Measurements from ENCODE around the gene CRIM1. TPM values are rescaled to one million over a fixed set of nuclear protein-coding genes. Genes with fewer than 3 reads are reported as not detected.
"Not testable (repeated sequence)": the region's sequence is repeated elsewhere in the genome, so short reads cannot be mapped to it uniquely, and the experiment has no call there.

The CRIM1 gene
- 25.8 and 33.8 TPM in 2 replicates for total RNA-seq
- long read RNA-seq, partial matches to known transcripts: 0 of 5 reads
- long read RNA-seq, other reads (novel, unspliced or antisense): 5 of 5 reads

- peaks cover 31% of the 10 kb centered on the region for H3K4me1 Mint-ChIP-seq (ENCODE audit: low read depth)
- no peak for TF ChIP-seq CTCF (IDR thresholded peaks at IDR 0.05; ENCODE audit: unreplicated experiment)
- H3K27me3 Mint-ChIP-seq: peaks cover 18% of the 10 kb centered on the region
- H3K9me3 Mint-ChIP-seq (ENCODE audit: low read depth): no peaks in the 10 kb centered on the region
- peak within 1 kb of the TSS; percentile 26 for H3K27ac Mint-ChIP-seq
- no peaks in the 10 kb centered on the region for H3K36me3 Mint-ChIP-seq (ENCODE audit: insufficient read depth)
- H3K4me3 Mint-ChIP-seq (ENCODE audit: low read depth): peak within 1 kb of the TSS; percentile 88
- peak; percentile 75 for DNase-seq (ENCODE audit: low spot score, unreplicated experiment)
Observed at GRCh38 chr2:36355151-36355889, at the start of gene CRIM1. TSS of gene CRIM1 (plus strand) at chr2:36355778. CDS start at chr2:36356293, 515 bp downstream.

- TF ChIP-seq CTCF (IDR thresholded peaks at IDR 0.05; ENCODE audit: unreplicated experiment): no peak
- H3K4me3 Mint-ChIP-seq (ENCODE audit: low read depth): no peak overlapping the region
- H3K36me3 Mint-ChIP-seq (ENCODE audit: insufficient read depth): no peaks in the 10 kb centered on the region
- H3K27me3 Mint-ChIP-seq: no peaks in the 10 kb centered on the region
- no peaks in the 10 kb centered on the region for H3K4me1 Mint-ChIP-seq (ENCODE audit: low read depth)
- H3K27ac Mint-ChIP-seq: no peak overlapping the region
- H3K9me3 Mint-ChIP-seq (ENCODE audit: low read depth): peaks cover 6% of the 10 kb centered on the region
- DNase-seq (ENCODE audit: low spot score, unreplicated experiment): no peak
Observed at GRCh38 chr2:36307441-36307840, 48.1 kb upstream of the CRIM1 start.

GRCh38 chr2:36310444-36310843 is 45.1 kb upstream of the CRIM1 start:
- not testable (repeated sequence) for H3K27me3 Mint-ChIP-seq

GRCh38 chr2:36318547-36318946 is 37.0 kb upstream of the CRIM1 start:
- H3K27me3 Mint-ChIP-seq: no peaks in the 10 kb centered on the region
- no peak for DNase-seq (ENCODE audit: low spot score, unreplicated experiment)
- H3K4me1 Mint-ChIP-seq (ENCODE audit: low read depth): no peaks in the 10 kb centered on the region
- no peak for TF ChIP-seq CTCF (IDR thresholded peaks at IDR 0.05; ENCODE audit: unreplicated experiment)
- H3K36me3 Mint-ChIP-seq (ENCODE audit: insufficient read depth): peaks cover 4% of the 10 kb centered on the region
- H3K4me3 Mint-ChIP-seq (ENCODE audit: low read depth): no peak overlapping the region
- H3K27ac Mint-ChIP-seq: no peak overlapping the region
- peaks cover 10% of the 10 kb centered on the region for H3K9me3 Mint-ChIP-seq (ENCODE audit: low read depth)

More at GRCh38 chr2:36310444-36310843, 45.1 kb upstream of the CRIM1 start:
- H3K4me1 Mint-ChIP-seq (ENCODE audit: low read depth); DNase-seq (ENCODE audit: low spot score, unreplicated experiment); H3K4me3 Mint-ChIP-seq (ENCODE audit: low read depth); H3K36me3 Mint-ChIP-seq (ENCODE audit: insufficient read depth); H3K27ac Mint-ChIP-seq: not testable (repeated sequence)
- H3K9me3 Mint-ChIP-seq (ENCODE audit: low read depth): peaks cover 19% of the 10 kb centered on the region

GRCh38 chr2:36322108-36322507 is 33.5 kb upstream of the CRIM1 start:
- DNase-seq (ENCODE audit: low spot score, unreplicated experiment): no peak
- no peaks in the 10 kb centered on the region for H3K27me3 Mint-ChIP-seq
- no peak overlapping the region for H3K4me3 Mint-ChIP-seq (ENCODE audit: low read depth)
- H3K27ac Mint-ChIP-seq: no peak overlapping the region
- peaks cover 2% of the 10 kb centered on the region for H3K36me3 Mint-ChIP-seq (ENCODE audit: insufficient read depth)
- H3K4me1 Mint-ChIP-seq (ENCODE audit: low read depth): no peaks in the 10 kb centered on the region
- peak; percentile 59 for TF ChIP-seq CTCF (IDR thresholded peaks at IDR 0.05; ENCODE audit: unreplicated experiment)
- H3K9me3 Mint-ChIP-seq (ENCODE audit: low read depth): no peaks in the 10 kb centered on the region

GRCh38 chr2:36326286-36326685 is 29.3 kb upstream of the CRIM1 start:
- no peaks in the 10 kb centered on the region for H3K27me3 Mint-ChIP-seq
- H3K4me3 Mint-ChIP-seq (ENCODE audit: low read depth): no peak overlapping the region
- no peak for TF ChIP-seq CTCF (IDR thresholded peaks at IDR 0.05; ENCODE audit: unreplicated experiment)
- no peak for DNase-seq (ENCODE audit: low spot score, unreplicated experiment)
- no peak overlapping the region for H3K27ac Mint-ChIP-seq
- H3K36me3 Mint-ChIP-seq (ENCODE audit: insufficient read depth): peaks cover 2% of the 10 kb centered on the region
- H3K4me1 Mint-ChIP-seq (ENCODE audit: low read depth): peaks cover 17% of the 10 kb centered on the region
- no peaks in the 10 kb centered on the region for H3K9me3 Mint-ChIP-seq (ENCODE audit: low read depth)

Data from progenitor cell of endocrine pancreas (in vitro differentiated cells).